Measurements from ENCODE around the gene OTOL1.
"Not testable (repeated sequence)": the region's sequence is repeated elsewhere in the genome, so short reads cannot be mapped to it uniquely, and the experiment has no call there.

OTOL1 gene

GRCh38 chr3:161496508-161496907, at the start of gene OTOL1:
Gene OTOL1 (plus strand): TSS chr3:161496808. CDS start chr3:161496808, 0 bp downstream.
- DNase-seq (ENCODE audit: low spot score): no peak

GRCh38 chr3:161449785-161450184, 46.8 kb upstream of the OTOL1 start:
- DNase-seq (ENCODE audit: low spot score): no peak

DNA sequence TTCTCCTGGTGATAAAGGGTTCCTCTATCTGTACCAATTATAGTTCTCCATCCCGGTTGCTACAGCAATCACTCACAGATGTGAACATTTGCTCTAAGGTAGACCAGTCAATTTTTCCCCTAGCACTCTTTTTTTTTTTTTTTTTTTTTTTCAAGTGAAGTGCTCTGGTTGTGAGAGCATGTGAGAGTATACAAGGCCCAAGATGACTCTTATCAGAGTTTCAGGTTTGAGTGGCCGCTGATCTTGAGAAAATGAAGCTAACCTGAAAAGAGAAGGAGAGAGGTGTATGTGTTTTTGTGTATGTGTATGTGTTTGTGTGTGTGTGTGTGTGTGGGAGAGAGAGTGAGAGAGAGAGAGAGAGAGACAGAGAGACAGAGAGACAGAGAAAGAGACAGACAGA, 44.4 kb upstream of the OTOL1 start:
- no peak for DNase-seq (ENCODE audit: low spot score)

DNA sequence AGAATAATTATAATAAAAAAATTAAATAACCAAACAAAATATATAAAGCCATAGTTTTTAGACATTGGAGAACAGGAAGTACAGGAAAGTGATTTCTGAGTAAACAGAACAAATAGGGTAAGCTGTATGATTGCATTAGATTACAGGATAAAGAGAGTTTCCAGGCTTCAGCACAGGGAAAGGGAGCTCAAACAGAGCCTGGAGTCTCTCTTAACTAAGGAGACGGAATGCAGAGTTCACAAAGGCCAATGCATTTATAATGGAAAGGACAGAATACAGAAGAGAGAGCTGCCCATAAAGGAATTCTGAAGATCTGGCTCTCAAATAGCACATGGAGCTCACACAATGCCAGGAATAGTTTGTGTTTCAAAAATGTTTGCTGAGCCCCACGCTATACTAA, 42.0 kb upstream of the OTOL1 start:
- DNase-seq (ENCODE audit: low spot score): no peak

DNA sequence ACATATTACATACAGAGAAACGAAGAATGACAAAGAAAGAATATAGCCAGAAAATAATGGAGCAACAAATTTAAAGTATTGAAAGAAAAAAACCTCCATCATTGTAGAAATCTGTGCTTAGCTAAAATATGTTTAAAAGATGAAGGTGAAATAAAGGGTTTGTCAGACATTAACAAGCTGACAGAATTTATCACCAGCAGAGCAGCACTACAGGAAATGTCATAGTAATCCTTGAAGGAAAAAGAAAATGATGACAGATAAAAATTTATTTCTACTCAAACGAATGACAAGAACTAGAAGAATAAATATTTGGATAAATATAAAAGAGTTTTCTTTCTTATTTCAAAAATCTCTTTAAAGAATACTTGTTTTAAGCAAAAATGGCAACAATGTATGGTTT, 40.6 kb upstream of the OTOL1 start:
- DNase-seq (ENCODE audit: low spot score): no peak

DNA sequence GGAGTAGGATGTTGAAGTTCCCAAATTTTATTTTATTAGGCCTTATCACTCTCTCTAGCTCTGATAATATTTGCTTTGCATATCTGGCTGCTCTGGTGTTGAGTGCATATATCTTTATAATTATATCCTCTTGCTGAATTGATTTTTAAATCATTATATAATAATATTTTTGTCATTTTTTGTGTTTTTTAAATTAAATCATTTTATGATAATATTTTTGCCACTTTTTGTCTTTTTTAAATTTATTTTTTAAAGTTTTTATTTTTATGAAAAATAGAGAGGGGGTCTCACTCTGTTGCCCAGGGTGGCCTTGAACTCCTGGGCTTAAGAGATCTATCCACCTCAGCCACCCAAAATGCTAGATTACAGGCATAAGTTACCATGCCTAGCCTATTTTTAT, 34.5 kb upstream of the OTOL1 start:
- DNase-seq (ENCODE audit: low spot score): no peak

- no peak for DNase-seq (ENCODE audit: low spot score)
These were observed 25.4 kb upstream of the OTOL1 start for GRCh38 chr3:161471211-161471610.

DNA sequence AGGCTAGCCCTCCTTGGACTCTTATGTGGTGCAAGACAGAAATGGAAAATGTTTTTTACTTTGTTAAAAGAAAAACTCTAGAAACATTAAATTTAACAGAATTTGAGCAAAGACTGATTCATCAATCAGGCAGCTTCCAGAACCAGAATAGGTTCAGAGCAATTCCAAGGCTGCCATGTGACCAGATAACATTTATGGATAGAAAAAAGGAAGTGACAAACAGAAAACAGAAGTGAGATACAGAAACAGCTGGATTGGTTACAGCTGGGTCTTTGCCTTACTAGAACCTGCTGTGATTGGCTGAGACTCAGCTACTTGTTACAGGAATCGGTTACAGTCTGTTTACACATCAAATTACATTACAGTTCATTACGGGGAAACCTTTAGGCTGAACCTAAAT, 22.5 kb upstream of the OTOL1 start:
- DNase-seq (ENCODE audit: low spot score): peak; percentile 24

DNA sequence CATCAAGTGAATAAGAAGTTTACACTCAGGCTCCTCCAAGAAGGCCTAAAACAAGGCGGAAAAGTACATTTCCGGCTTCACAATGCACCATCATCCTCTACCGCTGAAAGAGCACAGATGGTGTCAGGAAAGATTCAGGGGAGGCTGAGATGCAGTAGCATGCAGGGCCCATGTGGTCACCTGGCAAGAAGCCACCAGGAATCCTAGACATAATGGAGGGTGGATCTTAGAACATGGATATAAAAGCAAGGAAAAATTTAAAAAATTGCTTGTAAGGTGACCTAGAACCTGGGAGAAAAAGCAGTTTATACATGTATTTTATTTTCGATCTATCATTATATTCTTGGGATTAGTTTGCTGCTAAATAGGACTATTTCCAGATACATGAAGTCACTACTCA, 21.9 kb upstream of the OTOL1 start:
- DNase-seq (ENCODE audit: low spot score): no peak

DNA sequence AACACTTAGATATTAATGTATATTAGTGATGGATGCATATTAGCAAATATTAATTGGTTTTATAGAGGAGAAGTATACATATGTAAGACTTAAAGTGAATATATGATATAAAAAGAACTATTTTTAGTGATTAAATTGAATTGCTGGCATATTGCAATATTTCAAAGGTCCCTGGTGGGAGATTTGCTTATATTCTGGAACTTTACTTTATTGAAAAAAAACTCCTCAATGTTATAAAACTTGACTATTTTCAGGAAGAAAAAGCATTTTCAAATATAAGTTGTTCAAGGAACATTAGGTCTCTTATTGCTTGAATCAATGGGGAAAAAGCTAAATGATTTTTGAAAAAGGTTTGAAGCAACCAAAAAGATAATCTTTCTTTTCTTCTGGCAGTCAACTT, 21.4 kb upstream of the OTOL1 start:
- no peak for DNase-seq (ENCODE audit: low spot score)

- no peak for DNase-seq (ENCODE audit: low spot score)
These were observed 20.7 kb upstream of the OTOL1 start for GRCh38 chr3:161475905-161476304.

DNA sequence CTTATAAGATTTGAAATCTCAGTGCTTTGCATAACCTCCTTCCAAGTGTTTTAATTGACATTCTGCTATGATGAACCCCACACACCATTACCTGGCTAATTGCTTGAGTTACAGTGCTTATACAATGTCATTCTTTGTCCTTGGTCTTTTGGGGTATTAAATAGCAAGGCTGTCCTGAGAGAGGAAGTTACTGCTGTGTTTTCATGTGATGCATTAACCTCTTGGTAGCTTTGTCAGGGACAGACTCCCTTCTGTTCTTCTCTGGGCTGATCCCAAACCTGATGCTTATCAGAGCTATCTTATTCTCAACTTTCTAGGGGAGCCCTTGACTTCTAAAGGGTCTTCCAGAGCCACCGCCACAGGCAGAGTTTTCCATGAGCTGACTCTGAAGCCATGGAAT, 12.4 kb upstream of the OTOL1 start:
- DNase-seq (ENCODE audit: low spot score): no peak

DNA sequence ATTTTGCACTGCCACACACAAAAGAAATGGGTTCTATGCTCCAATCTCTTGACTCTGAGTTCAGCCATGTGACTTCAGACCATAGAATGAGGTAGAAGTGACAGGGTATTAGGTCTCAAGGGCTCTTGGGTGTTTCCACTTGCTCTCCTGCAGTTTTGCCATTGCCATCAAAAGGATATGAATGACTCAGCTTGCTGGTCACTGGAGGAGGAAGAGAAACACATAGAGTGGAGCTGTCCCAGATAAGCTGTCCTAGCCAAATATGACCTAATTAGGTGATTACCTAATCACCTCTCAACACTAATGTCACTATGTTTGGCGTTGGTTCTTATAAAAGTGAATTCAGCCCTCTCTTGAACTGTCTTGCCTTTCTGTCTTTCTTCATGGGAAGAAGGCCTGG, 8.3 kb upstream of the OTOL1 start:
- DNase-seq (ENCODE audit: low spot score): not testable (repeated sequence)

- DNase-seq (ENCODE audit: low spot score): peak; percentile 19
These were observed 7.2 kb upstream of the OTOL1 start for GRCh38 chr3:161489395-161489794.

DNA sequence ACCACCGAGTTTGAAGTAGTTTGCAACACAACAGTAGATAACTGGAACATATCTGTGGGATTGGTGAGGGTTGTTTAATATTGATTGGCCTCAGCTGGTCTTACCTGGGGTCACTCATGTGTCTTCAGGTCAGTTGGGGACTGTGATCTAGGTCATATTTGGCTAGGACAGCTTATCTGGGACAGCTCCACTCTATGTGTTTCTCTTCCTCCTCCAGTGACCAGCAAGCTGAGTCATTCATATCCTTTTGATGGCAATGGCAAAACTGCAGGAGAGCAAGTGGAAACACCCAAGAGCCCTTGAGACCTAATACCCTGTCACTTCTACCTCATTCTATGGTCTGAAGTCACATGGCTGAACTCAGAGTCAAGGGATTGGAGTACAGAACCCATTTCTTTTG, 5.8 kb upstream of the OTOL1 start:
- DNase-seq (ENCODE audit: low spot score): not testable (repeated sequence)

GRCh38 chr3:161498259-161498921, 1.8 kb downstream of the OTOL1 start:
- DNase-seq (ENCODE audit: low spot score): no peak

DNA sequence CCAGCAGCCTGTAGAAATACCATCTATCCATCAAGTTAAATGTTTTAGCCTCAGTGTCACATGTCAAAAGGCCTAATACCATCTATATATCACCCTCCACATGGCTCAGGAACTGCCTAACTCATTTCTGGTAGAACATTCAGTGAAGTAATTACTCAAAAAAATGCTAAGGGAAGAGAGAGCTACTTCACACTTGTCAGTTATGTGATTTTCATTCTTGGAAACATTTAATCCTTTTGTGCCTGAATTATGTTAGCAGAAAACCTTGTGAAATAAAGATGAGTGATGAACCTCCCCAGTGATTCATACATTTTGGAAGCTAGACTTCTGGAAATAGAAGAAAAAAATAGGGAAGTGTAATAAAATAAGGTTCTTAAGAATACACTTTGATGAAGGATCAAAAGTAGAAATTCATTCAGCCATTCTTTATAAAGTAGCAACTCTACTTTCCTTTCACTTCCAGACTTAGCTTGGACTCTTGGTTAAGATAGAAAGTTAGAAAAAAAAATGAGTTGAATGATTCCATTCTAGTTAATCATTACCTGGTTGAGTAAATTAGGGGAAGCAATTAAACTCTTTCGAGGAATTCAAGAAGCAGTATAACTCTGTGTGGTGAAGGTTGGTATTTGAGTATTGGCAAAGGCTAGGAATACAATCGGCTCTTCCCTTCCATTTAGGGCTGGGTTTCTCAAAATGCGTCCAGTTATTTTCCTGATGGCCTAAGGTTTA, 3.6 kb downstream of the OTOL1 start:
- DNase-seq (ENCODE audit: low spot score): no peak

DNA sequence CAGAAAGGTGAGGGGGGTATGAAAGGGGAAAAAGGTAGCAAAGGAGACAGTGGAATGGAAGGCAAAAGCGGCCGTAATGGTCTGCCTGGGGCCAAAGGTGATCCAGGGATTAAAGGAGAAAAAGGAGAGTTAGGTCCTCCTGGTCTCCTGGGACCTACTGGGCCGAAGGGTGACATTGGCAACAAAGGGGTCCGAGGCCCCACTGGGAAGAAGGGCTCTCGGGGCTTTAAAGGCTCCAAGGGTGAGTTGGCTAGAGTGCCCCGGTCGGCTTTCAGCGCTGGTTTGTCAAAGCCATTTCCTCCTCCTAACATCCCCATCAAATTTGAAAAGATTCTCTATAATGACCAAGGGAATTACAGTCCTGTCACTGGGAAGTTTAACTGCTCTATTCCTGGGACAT, 6.7 kb downstream of the OTOL1 start:
- no peak for DNase-seq (ENCODE audit: low spot score)

GRCh38 chr3:161508852-161509477, 12.4 kb downstream of the OTOL1 start:
- peak; percentile 53 for DNase-seq (ENCODE audit: low spot score)

- DNase-seq (ENCODE audit: low spot score): peak; percentile 26
These were observed 14.1 kb downstream of the OTOL1 start for GRCh38 chr3:161510510-161511260.

DNA sequence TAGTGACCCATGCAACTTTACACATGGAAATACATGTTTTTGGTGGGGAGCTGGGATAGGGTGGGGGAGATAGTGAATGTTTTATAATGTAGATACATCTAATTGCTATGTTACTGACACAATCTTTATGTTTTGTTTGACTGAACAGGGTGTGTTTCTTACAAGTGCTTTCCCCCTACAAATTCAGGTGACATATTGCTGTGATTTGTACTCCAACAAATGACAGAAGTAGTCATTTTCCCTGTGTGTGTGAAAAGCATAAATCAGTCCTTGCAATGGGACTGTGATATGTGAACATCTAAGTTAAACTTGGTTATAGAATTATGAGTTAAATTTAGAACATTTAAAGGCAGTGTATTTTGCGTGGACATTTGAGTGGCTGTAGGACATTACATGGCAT, 27.3 kb downstream of the OTOL1 start:
- DNase-seq (ENCODE audit: low spot score): no peak

GRCh38 chr3:161531930-161532329, 35.3 kb downstream of the OTOL1 start:
- DNase-seq (ENCODE audit: low spot score): no peak

GRCh38 chr3:161540594-161540993, 44.0 kb downstream of the OTOL1 start:
- no peak for DNase-seq (ENCODE audit: low spot score)

Measured in NAMALWA (cell line).